Caco-2 (cell line): ENCODE measurements around the gene THSD7A. TPM values are rescaled to one million over a fixed set of nuclear protein-coding genes. Genes with fewer than 3 reads are reported as not detected.

Experiments
- BruUV-seq: library from RNA; stranded (reverse); fragments of 400-500 nt; replicated peaks from 2 replicates; lab custom pipeline; 2021; lab: Mats Ljungman, UMichigan
- CTCF ChIA-PET: fragments of 300-600 bp; sonication (Branson Sonifier 250); formaldehyde crosslinking; loops from one replicate; lab custom pipeline; 2022; ENCODE audit warnings: antibody characterized with exemption; lab: Charles Lee
- POLR2A ChIA-PET: fragments of 300-600 bp; sonication (Branson Sonifier 250); formaldehyde crosslinking; loops from one replicate; lab custom pipeline; 2022; ENCODE audit warnings: antibody characterized with exemption; lab: Charles Lee
- DNase-seq, 2 experiments: peaks; one replicate each; pipeline versions ENCODE4 v3.0.0 to v3.0.0-alpha.2; 2020 to 2022
- H3K27me3 ChIP-seq: replicated peaks from 2 replicates; pipeline ENCODE4 v1.6.0; 2011; ENCODE audit warnings: low read length; ENCODE audit not compliant: control insufficient read depth, insufficient read depth
- H3K36me3 ChIP-seq: 2 replicates; pipeline ENCODE4 v1.5.1; 2011; ENCODE audit warnings: low read length; ENCODE audit not compliant: control insufficient read depth, insufficient read depth
- H3K4me1 ChIP-seq: fragments of 250-450 bp; sonication (Bioruptor Pico); 2 replicates; pipeline ENCODE4 v1.5.1; 2020; ENCODE audit warnings: mild to moderate bottlenecking
- H3K4me3 ChIP-seq: 2 replicates; pipeline ENCODE4 v1.5.1; 2011; ENCODE audit warnings: low read depth, mild to moderate bottlenecking, control low read depth, low read length
- H3K9me3 ChIP-seq: fragments of 250-450 bp; sonication (Bioruptor Pico); 2 replicates; pipeline ENCODE4 v1.5.1; 2020; ENCODE audit warnings: mild to moderate bottlenecking, moderate library complexity
- H3K27ac Mint-ChIP-seq: one replicate; pipeline ENCODE4 v1.8.0; 2022; ENCODE audit warnings: mixed read lengths; ENCODE audit not compliant: unreplicated experiment
- H3K27me3 Mint-ChIP-seq: one replicate; pipeline ENCODE4 v1.8.0; 2022; ENCODE audit warnings: mixed read lengths; ENCODE audit not compliant: insufficient read depth, unreplicated experiment
- H3K36me3 Mint-ChIP-seq: one replicate; pipeline ENCODE4 v1.8.0; 2022; ENCODE audit warnings: mild to moderate bottlenecking, mixed read lengths; ENCODE audit not compliant: insufficient read depth, unreplicated experiment
- H3K4me1 Mint-ChIP-seq: one replicate; pipeline ENCODE4 v1.8.0; 2022; ENCODE audit warnings: low read depth, mixed read lengths; ENCODE audit not compliant: unreplicated experiment
- H3K4me3 Mint-ChIP-seq: one replicate; pipeline ENCODE4 v1.8.0; 2022; ENCODE audit warnings: mild to moderate bottlenecking, moderate library complexity, mixed read lengths; ENCODE audit not compliant: unreplicated experiment
- H3K9me3 Mint-ChIP-seq: one replicate; pipeline ENCODE4 v1.8.0; 2022; ENCODE audit warnings: mixed read lengths; ENCODE audit not compliant: unreplicated experiment
- intact Hi-C: fragments of 100-400 bp; cut with micrococcal nuclease; formaldehyde crosslinking; loops from one replicate; pipeline ENCODE4 v1.10.0; 2022; ENCODE audit not compliant: unreplicated experiment
- total RNA-seq: library from RNA; stranded (reverse); gene quantifications from 2 replicates; pipeline ENCODE4 v1.2.3, GENCODE V29; 2022
- TF ChIP-seq, protein P1 (sequence below), 2 experiments: fragments of 200-600 bp in 1 of 2; IDR thresholded peaks; 1 replicate in 1 of 2; 2 replicates in 1 of 2; pipeline versions ENCODE4 v1.5.1 to v1.8.0; 2011 to 2022; ENCODE audit warnings: antibody characterized with exemption in 1 of 2, control low read depth in 1 of 2, inconsistent platforms in 1 of 2, low read depth in 1 of 2, low read length in 1 of 2, mild to moderate bottlenecking in 1 of 2, moderate library complexity in 1 of 2; ENCODE audit not compliant: insufficient read depth in 1 of 2, severe bottlenecking in 1 of 2, unreplicated experiment in 1 of 2

The THSD7A gene
- total RNA-seq, 1 experiment from 2014 or later: 0.05 TPM

GRCh38 chr7:11492307-11492706, 339.7 kb downstream of the THSD7A start:
- TF ChIP-seq, protein P1, sequence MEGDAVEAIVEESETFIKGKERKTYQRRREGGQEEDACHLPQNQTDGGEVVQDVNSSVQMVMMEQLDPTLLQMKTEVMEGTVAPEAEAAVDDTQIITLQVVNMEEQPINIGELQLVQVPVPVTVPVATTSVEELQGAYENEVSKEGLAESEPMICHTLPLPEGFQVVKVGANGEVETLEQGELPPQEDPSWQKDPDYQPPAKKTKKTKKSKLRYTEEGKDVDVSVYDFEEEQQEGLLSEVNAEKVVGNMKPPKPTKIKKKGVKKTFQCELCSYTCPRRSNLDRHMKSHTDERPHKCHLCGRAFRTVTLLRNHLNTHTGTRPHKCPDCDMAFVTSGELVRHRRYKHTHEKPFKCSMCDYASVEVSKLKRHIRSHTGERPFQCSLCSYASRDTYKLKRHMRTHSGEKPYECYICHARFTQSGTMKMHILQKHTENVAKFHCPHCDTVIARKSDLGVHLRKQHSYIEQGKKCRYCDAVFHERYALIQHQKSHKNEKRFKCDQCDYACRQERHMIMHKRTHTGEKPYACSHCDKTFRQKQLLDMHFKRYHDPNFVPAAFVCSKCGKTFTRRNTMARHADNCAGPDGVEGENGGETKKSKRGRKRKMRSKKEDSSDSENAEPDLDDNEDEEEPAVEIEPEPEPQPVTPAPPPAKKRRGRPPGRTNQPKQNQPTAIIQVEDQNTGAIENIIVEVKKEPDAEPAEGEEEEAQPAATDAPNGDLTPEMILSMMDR (IDR thresholded peaks at IDR 0.05; ENCODE audit: insufficient read depth in 1 of 2, low read depth in 1 of 2, low read length in 1 of 2, severe bottlenecking in 1 of 2, unreplicated experiment in 1 of 2): no peak
- no peak overlapping the region for H3K4me3 Mint-ChIP-seq
- H3K27me3 ChIP-seq: no peaks in the 10 kb centered on the region
- H3K36me3 Mint-ChIP-seq: no peaks in the 10 kb centered on the region
- no peaks in the 10 kb centered on the region for H3K27me3 Mint-ChIP-seq
- no peak overlapping the region for H3K27ac Mint-ChIP-seq
- BruUV-seq: no TSS peak
- ChIA-PET POLR2A (no interaction called here), CTCF (no interaction called here)
- H3K36me3 ChIP-seq: no peaks in the 10 kb centered on the region
- no peaks in the 10 kb centered on the region for H3K9me3 Mint-ChIP-seq
- H3K4me3 ChIP-seq: no peak overlapping the region
- H3K4me1 Mint-ChIP-seq: no peaks in the 10 kb centered on the region
- intact Hi-C loops: no loop called here
- DNase-seq: no peak
- H3K4me1 ChIP-seq: no peaks in the 10 kb centered on the region
- H3K9me3 ChIP-seq: no peaks in the 10 kb centered on the region

DNA sequence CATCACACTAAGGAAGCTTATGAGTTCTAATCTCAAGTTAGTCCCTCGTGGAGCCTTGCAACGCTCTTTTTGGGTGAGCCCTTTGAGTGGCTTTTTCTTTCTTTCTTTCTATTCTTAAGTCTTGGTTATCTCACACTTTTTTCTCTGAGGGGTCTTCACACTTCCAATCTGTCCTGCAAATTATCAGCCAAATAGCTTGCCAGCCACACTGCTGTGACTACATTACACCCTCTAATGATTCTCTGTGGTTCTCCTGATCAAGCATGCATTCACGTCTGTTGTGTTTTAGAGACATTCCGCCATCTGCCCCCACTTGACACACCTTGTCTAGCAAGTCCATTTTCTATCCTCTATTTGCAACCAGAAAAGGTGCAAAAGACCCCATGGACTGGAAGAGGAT, 340.2 kb downstream of the THSD7A start:
- no peaks in the 10 kb centered on the region for H3K36me3 ChIP-seq
- no TSS peak for BruUV-seq
- H3K4me3 ChIP-seq: no peak overlapping the region
- Mint-ChIP-seq H3K36me3 (no peaks in the 10 kb centered on the region), H3K27ac (no peak overlapping the region), H3K4me3 (no peak overlapping the region), H3K9me3 (no peaks in the 10 kb centered on the region), H3K4me1 (no peaks in the 10 kb centered on the region), H3K27me3 (no peaks in the 10 kb centered on the region)
- TF ChIP-seq, protein P1 (IDR thresholded peaks at IDR 0.05; ENCODE audit: insufficient read depth in 1 of 2, low read depth in 1 of 2, low read length in 1 of 2, severe bottlenecking in 1 of 2, unreplicated experiment in 1 of 2): no peak
- no peaks in the 10 kb centered on the region for H3K4me1 ChIP-seq
- H3K27me3 ChIP-seq: no peaks in the 10 kb centered on the region
- ChIA-PET POLR2A (no interaction called here), CTCF (no interaction called here)
- H3K9me3 ChIP-seq: no peaks in the 10 kb centered on the region
- no peak for DNase-seq
- intact Hi-C loops: no loop called here

- ChIA-PET CTCF (no interaction called here), POLR2A (no interaction called here)
- no peaks in the 10 kb centered on the region for H3K9me3 Mint-ChIP-seq
- no peaks in the 10 kb centered on the region for H3K9me3 ChIP-seq
- no peaks in the 10 kb centered on the region for H3K27me3 ChIP-seq
- no peak for DNase-seq
- H3K4me3 Mint-ChIP-seq: no peak overlapping the region
- no peaks in the 10 kb centered on the region for H3K36me3 ChIP-seq
- H3K4me1 Mint-ChIP-seq: no peaks in the 10 kb centered on the region
- no peaks in the 10 kb centered on the region for H3K36me3 Mint-ChIP-seq
- H3K27me3 Mint-ChIP-seq: peaks cover under 1% of the 10 kb centered on the region
- H3K27ac Mint-ChIP-seq: no peak overlapping the region
- TF ChIP-seq, protein P1 (IDR thresholded peaks at IDR 0.05; ENCODE audit: insufficient read depth in 1 of 2, low read depth in 1 of 2, low read length in 1 of 2, severe bottlenecking in 1 of 2, unreplicated experiment in 1 of 2): no peak
- intact Hi-C loops: no loop called here
- H3K4me1 ChIP-seq: no peaks in the 10 kb centered on the region
- no TSS peak for BruUV-seq
- H3K4me3 ChIP-seq: no peak overlapping the region
Measured at GRCh38 chr7:11489280-11489679, 342.7 kb downstream of the THSD7A start.
